Activated gamma-delta T cell treated with Interleukin-2 at 50 U/mL for 16 hours (primary cell): ENCODE results near the gene TCF15.

Source experiments
- DNase-seq: peaks from one replicate; pipeline ENCODE4 v3.0.0-alpha.2; 2020

Gene TCF15, protein sequence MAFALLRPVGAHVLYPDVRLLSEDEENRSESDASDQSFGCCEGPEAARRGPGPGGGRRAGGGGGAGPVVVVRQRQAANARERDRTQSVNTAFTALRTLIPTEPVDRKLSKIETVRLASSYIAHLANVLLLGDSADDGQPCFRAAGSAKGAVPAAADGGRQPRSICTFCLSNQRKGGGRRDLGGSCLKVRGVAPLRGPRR

DNA sequence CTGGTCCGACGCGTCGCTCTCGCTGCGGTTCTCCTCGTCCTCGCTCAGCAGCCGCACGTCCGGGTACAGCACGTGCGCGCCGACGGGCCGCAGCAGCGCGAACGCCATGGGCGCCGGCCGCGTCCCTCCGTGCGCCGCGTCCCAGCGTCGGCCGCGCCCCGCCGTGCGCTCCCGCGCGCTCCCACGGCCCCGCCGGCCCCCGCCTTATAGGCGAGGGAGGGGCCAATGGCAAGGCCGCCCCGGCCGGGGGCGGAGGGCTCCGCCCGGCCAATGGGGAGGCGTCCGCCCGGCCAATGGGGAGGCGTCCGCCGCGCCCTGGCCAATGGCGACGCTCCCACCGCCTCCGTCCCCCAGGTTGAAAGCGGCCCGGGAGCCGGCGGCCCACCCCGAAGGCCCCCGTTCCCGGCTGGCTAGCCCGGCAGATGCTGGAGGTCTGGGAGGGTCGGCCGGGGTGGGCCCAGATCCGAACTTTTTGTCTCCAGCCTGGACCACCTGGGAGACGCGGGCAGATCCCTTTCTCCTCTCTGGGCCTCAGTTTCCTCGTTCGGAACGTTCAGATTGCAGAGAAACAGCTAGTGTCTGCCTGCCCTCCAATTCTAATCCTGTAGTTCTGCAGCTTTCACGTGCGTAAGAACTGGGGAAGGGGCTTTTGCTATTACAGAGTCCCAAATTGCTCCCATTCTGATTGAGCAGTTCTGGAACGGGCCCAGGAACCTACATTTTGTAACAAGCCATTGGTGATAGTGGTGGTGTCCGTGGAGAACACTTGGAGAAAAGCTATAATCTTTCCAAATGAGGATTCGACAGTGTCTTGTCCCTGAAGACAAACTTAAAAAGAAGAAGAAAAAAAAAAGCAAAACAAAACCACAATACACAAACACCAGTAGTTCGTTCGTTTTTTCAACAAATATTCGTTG lies at the start of gene TCF15:
TCF15 (minus strand) TSS at position 180 of the 917 bp plus-strand sequence; CDS start at position 108, 72 bp downstream.
- DNase-seq, result no peak

DNA sequence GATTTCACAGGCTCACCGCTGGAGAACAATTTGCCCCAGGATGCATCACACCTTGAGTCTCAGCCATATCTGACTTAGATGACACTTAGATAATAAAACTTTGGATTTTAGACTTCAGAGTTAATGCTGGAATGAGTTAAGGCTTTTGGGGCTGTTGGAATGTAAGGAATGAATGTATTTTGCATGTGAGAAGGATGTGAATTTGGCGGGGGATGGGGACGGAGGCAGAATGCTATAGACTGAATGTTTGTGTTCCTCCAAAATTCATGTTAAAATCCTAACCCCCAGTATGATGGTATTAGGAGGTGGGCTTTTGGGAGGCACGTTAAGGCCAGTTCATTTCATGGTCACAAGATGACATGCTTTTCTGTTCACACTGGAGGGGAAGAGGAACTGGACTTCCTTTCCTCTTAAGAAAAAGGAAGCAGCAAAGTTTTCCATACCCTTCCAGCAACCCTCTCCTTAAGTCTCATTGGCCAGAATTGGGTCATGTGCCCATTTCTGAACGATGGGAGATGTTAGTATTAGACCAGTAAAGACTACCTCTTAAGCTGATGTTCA lies 48.7 kb upstream of the TCF15 start:
- no peak for DNase-seq

DNA sequence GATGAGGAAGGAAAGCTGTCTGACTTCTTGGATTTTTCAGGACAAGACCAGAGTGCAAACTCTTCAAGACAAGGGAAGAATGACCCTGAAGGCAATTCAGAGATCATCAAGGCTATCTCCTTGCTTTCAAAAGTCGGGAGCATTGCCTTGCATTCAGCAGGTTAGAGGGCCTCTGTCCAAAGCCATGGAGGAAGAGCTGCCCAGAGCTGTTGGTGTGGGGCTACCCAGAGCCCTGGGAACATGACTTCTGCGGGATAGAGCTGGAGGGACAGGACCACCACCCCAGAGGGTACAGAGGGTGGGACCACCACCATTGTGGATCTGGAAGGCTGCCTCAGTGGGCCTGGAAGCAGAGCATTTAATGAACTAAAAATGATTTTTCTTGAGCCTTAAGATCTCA lies 48.1 kb upstream of the TCF15 start:
- no peak for DNase-seq

DNA sequence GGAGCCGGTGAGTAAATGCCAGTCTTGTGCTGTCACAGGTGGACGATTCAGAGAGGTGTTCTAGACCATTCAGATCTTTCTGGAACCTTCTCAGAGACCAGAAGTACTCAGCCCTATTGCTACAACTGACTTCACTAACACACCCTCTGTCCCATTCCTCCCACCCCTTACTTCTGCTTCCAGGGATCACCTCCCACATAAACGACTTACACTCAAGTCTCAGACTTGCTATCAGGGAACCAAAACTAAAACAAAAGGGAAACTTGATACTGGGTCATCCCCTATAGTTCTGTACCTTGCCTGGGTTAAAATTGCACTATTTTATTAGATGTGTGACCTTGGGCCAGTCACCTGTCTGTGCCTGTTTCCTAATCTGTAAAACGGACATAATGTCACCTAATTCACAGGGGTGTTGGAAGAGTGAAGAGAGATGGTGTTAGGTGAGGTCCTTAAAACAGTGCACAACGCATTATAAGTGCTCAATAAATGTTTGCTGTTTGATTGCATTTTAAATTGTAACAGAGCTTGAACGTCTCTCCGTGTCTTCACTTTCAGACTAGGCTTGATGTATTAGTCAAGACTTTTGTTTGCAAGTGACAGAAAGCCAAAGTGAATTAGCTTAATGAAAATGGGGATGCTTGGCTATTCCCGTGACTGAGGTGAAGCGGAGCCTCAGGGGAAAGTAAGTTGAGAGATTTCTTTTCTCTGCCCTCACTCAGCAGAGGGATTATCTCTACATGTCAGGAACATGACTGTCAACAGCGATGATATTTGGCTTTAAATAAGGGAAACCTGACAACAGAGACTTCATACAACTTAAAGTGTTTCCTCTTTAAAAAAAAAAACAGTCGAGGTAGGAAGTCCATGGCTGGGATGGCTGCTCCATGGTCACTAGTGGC lies 45.9 kb upstream of the TCF15 start:
- no peak for DNase-seq

DNA sequence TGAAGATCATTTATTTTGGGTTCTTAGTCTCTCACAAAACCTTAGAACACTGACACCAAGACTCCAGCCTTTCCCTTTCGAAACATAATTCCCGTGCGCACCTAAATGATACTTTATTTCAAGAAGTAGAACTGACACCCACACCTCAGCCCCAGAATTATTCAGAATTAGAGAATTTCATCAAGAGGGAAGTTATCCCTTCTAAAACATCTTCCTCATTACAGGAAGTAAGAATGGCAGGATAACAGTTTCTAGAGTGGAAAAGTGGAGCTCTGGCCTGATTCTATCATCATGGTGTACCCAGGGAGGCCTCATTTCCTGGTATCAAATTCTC lies 44.3 kb upstream of the TCF15 start:
- no peak for DNase-seq

DNA sequence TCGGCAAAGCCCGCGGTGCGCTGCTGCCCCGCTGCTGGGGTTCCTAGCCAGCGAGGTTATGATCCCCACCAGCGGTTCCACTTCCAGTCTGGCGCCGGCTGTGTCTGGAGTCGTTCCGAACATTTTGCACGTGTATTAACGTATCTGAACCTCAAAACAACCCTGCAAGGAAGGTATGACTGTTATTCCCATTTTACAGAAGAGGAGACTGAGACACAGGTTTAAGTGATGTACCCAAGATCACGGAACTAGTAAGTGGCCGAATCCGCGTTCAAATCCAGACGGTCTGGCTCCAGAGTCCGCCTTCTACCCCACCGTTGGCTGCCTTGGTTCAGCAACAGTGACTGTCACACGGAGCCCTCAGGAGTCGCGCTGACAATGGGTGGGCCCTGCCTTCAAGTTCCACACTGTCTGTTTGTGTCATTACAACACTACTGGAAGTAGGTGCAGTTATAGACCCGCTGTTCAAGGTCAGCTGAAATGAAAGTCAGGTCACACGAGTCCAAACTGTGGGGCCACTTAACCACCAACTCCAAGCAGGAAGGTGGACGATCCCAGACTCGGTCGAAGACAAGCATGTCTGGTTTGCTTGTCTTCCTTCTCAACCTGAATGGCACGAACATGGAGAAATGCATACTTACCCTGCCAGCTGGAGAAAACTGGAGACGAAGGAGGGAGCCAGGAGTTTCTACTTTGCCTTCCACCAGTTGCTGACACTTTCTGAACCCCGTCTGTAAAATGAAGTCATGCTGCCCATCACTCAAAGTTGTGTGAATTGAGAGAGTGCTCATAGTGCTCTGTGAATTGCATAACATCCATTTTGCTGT lies 43.7 kb upstream of the TCF15 start:
- DNase-seq, result no peak

DNA sequence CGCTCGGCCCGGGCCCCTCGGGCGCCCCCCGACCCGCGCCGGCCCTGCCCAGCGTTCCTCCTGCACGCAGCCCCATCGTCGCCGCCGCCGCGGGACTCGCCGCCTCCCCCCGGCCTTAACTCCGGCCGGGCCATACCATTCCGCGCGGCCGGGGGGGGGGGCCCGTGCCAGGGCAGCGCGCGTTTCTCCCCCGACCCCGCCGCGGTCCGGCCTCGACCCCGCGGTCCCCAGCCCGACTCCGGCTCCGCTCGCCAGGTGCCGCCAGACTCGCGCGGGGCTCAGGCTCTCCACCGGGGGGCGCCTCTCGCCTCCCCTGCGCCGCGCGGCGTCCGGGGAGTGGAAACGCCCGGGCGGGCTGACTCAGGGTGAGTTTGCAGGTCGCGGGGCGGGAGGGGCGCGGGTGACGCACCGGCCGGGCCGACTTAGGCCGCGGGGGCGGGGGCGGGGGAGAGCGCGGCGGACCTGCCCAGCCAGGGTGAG lies 43.0 kb upstream of the TCF15 start, which contains the start of gene SRXN1:
SRXN1 (minus strand) TSS at position 91 of the 480 bp plus-strand sequence; CDS start at position 76, 15 bp downstream.
- DNase-seq, result peak; percentile 78

DNA sequence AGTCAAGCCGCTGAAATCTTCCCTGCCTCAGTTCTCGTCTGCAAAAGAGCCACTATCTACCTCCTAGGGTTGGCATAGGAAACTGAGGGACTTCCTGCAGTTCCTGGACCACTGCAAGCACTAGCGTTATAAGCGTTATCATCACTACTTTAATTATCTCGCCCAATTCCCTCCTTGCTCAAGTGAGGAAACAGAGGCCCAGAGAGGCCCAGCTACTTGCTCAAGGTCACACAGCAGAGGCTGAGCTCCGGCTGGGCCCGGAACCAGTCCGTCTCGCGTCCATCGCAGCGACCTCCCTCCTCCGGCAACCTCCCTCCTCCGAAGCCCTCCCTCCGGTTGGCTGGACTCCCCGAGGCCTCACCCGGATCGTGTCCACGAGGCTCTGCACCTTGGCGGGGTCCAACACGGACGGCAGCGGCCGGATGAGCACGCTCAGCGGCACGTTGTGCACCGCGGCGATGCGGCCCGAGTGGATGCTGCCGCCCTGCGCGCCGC lies 42.6 kb upstream of the TCF15 start:
- DNase-seq, result no peak

DNA sequence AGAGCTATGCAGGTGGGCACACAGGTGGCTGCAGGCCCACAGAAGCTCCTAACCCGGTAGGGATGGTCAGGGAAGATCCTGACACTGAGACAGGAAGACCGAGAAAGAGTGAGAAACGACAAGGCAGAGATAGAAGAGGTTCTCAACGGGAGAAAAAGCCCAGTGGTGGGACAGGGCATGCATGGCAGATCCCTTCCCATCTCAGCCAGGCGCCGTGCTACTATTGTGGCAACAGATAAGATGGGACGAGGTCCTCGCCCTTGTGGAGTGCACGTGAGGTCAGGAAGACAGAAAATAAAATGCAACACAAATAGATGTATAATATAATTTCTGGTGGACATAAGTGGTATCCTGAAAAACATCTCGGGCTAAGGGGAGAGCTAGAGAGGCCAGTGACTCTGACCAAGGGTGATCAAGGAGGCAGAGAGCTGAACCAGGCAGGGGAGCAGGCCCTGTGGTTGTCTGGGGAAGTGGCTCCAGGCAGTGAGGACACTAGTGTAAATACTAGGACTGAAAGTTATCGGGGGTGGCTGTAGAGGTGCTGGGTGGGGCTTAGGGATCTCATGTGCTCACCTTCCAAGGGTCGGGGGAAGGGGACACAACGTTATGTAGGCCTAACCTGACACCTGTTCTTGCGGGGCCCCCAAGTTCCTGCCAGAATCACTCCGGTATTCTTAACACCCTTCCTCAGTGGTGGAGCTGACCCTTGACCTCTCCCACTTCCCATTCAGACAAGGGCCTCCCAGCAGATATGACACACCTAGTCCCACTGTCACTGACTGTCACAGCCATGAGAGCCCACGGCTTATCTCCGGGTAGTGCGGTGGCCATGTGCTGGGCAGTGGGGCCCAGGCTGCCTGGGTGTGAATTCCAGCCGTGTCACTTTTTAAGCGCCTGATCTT lies 41.9 kb upstream of the TCF15 start:
- DNase-seq, result no peak

DNA sequence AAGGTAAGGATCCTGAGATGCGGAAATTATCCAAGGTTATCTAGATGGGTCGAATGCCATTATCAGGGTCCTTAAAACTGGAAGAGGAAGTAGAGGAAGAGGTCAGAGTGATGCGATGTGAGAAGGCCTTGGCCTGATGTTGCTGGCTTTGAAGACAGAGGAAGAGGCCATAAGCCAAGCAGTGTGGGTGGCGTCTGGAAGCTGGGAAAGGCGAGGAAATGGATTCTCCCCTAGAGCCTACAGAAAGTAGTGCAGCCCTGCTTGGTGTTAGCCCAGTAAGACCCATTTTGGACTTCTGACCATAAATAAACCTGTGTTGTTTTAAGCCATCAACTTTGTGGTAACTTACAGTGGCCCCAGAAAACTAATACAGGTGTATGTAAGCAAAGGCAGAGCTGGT lies 40.8 kb upstream of the TCF15 start:
- DNase-seq, result no peak

DNA sequence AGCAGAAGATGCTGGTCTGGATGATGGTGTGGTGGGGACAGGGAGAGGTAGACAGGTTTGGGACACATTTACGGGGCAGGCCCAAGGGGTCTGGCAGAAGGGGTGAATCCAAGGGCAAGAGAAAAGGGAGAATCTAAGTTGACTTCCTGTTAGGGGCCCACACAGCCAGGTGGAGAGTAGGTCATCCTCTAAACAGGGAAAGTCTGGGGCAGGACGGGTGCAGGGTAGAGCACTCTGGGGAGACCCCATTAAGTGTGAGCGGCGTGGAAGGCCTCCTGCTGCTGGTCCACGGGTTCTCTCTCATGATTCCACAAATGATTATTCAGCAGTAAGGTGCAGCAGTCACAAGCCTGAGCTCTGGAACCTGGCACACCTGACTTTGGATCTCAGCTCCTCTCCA lies 40.2 kb upstream of the TCF15 start:
- DNase-seq, result no peak

DNA sequence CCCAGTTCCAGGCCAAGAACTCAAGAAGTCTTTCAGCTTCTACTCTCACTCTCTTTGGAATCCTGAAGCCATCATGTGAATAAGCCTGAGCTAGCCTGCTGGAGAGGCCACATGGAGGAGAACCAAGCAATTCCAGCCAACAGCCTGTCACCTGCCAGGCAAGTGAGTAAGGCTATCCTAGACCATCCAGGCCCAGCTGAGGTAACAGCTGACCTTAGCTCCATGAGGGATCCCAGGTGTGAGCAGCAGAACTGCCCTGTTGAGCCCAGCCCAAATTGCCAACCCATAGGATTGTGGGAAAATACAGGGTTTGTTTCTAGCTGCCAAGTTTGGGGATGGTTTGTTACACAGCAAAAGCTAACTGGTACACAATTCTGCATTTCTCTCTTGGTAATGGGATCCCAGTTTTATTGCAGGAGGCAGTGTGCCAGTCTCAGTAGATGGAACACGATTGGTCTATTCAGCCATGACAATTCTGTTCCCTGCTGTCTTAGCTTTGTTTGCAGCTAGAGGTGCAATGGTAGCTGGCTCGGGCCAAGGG lies 37.4 kb upstream of the TCF15 start:
- DNase-seq, result no peak

DNA sequence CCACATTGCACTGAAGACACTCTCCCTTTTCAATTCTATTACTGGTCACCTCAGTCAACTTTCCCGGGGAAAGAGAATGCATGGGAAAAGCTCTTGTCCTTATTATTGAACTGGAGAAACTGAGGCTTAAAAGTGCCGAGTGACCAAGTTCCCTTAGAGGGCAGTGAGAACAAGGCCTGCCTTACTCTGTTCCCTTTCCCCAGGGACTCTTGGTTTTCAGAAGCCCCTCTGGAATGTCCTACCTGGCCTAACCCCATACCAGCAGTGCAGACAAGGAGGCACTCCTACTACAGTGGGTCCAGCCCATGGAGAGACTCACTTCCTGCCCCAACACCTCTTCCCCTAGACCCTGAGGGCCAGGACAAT lies 36.7 kb upstream of the TCF15 start:
- no peak for DNase-seq

DNA sequence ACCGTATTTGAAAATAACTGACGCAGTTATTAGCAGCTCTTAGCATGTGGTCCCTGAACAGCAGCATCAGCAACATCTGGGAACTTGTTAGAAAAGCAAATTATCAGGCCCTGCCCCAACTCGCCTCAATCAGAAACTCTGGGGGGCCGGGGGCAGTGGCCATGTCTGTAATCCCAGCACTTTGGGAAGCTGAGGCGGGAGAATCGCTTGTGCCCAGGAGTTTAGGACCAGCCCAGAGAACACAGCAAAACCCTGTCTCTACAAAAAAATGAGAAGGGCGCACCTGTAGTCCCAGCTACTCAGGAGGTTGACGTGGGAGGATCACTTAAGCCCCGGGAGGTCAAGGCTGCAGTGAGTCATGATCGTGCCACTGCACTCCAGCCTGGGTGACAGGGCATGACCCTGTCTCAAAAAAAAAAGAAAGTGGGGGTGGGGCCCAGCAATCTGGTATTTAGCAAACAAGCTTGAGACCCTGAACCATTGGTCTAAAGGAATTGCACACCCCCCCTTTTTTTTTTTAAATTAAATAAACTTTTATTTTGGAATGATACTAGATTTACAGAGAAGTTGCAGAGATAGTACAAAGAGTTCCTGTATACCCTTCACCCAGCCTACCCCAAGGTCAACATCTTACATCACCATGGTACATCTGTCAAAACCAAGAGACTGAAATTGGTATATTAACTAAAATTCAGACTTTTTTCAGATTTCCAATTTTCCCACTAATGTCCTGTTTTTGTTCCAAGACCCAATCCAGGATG lies 36.2 kb upstream of the TCF15 start:
- no peak for DNase-seq

DNA sequence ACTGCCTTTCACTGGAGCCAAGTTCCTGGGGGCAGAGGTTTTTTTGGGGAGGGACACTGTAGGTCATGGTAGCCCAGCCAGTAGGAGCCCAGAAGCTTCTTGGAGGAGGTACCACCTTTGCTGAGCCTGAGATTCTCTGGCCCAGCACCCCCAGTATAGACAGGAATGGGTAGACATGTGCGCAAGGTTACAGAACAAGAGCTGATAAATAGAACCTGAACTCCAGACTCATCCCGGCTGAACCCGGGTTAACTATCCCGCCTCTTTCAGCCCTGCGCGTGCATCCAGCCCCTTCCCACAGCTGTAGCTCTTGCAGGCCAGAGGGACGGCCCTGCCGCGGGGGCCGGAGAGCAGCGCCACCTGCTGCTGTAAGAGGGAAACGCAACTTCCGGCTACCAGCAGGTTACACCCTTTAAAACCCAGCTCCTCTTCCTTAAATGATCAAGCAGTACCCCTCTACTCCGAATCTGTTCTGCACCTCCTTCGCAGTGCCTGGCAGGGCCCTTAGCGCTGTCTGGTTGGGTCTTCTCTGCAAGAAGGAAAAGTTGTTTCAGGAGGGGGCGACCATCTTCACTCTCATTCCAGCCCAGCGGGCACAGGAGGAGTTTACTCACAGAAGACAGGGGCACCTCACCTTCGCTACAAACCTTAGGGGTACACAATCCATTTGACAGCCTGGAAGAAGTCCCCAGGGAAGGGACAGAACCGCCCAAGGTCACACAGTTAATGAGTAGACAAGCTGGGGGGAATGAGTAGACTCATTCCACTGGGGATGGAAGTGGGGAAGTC lies 35.4 kb upstream of the TCF15 start:
- DNase-seq, result peak; percentile 58

DNA sequence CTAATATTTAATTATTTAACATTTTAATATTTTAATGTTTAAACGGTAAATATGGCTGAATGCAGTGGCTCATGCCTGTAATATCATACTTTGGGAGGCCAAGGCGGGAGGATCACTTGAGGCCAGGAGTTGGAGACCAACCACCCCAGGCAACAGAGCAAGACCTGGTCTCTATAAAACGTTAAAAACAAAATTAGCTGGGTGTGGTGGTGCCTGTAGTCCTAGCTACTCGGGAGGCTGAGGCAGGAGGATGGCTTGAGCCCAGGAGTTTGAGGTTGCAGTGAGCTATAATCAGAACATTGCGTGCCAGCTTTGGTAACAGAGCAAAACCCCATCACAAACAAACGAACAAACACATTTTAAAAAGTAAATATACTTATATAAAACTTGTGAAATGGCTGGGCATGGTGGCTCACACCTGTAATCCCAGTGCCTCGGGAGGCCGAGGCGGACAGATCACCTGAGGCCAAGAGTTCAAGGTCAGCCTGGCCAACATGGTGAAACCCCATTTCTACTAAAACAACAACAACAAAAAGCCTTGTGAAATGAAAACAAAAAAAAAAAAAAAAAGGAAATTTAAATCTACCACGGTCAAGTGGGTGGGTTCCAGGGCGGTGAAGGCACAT lies 34.7 kb upstream of the TCF15 start:
- no peak for DNase-seq

DNA sequence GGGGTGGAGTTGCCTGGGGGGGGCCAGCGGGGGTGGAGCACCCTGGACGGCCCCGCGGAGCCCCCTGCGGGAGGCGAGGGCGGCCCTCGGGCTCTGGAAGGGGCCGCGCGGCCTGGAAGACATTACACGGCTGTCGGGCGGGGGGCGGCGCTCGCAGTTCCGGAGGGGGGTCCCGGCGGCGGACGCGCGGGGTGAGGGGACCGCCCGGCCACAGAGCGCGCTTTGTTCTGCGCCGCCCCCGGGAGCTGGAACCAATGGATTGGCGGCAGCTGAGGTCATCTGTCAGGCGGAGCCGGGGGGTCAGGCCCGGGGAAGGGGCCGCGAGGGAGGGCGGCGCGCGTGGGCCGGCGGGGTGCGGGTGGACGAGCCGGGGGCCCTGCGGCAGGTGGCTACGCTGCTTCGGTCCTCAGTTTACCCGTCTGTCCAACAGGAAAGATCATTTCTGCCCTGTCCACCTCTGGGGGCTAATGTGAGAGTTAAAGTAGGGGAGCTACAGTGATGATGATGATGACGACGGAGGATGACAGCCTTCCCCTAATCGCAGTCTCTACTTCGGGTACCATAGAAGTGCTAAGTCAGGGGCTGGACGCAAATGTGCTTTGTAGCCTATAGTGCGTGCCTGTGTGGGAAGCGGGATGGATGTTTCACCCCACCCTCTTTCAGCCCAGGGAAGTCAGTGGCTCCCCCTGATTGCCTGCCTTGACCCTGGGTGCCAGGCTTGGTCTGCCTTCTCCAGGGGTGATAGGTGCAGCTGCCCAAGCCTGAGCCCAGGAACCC lies 32.5 kb upstream of the TCF15 start:
- DNase-seq, result no peak
